GM12801 (cell line): ENCODE measurements around the gene KIAA1614.

ENCODE experiments used
- CTCF ChIP-seq: IDR thresholded peaks from one replicate; pipeline ENCODE4 v1.5.1; 2011; ENCODE audit warnings: control low read depth; ENCODE audit not compliant: insufficient read length; ENCODE audit errors: extremely low read depth

The KIAA1614 gene

GRCh38 chr1:180923021-180923841 lies 10.5 kb downstream of the KIAA1614 start:
- no peak for TF ChIP-seq CTCF

- TF ChIP-seq CTCF = no peak
These were observed 11.2 kb downstream of the KIAA1614 start for GRCh38 chr1:180923887-180924286.

GRCh38 chr1:180924939-180925338 lies 12.2 kb downstream of the KIAA1614 start:
- no peak for TF ChIP-seq CTCF

- no peak for TF ChIP-seq CTCF
These were observed 12.9 kb downstream of the KIAA1614 start for GRCh38 chr1:180925471-180926051.

GRCh38 chr1:180926164-180926981 lies 13.7 kb downstream of the KIAA1614 start:
- no peak for TF ChIP-seq CTCF

GRCh38 chr1:180927348-180927747 lies 14.7 kb downstream of the KIAA1614 start:
- no peak for TF ChIP-seq CTCF

- TF ChIP-seq CTCF = no peak
These were observed 15.1 kb downstream of the KIAA1614 start for GRCh38 chr1:180927841-180928240.
